ENCODE data around the gene RPN2. TPM values are rescaled to one million over a fixed set of nuclear protein-coding genes. Genes with fewer than 3 reads are reported as not detected.

Gene RPN2
- polyA plus RNA-seq, 1 donor from 2014 or later: 151 TPM

GRCh38 chr20:37229357-37229756, 50.2 kb downstream of the RPN2 start:
- Histone ChIP-seq H4K20me1 (ENCODE audit: insufficient read depth) (no peaks in the 10 kb centered on the region), H3K4me3 (ENCODE audit: low read length) (no peak overlapping the region)

GRCh38 chr20:37230200-37230599, 51.1 kb downstream of the RPN2 start:
- Histone ChIP-seq H3K79me2 (replicated peaks; ENCODE audit: insufficient read depth, low read length) (no peaks in the 10 kb centered on the region), H3K36me3 (ENCODE audit: insufficient read depth, low read length) (peaks cover 5% of the 10 kb centered on the region), H4K20me1 (ENCODE audit: insufficient read depth) (no peaks in the 10 kb centered on the region), H3K27ac (ENCODE audit: low read length) (no peak overlapping the region), H3K27me3 (ENCODE audit: insufficient read depth, low read depth, low read length) (no peaks in the 10 kb centered on the region), H3K9ac (ENCODE audit: low read length) (no peak overlapping the region), H3F3A (ENCODE audit: insufficient read depth, low read length, poor library complexity, severe bottlenecking) (no peaks in the 10 kb centered on the region), H2AFZ (ENCODE audit: low read depth, low read length) (no peak overlapping the region), H3K4me2 (ENCODE audit: low read length) (no peak overlapping the region), H3K9me2 (ENCODE audit: insufficient read depth, low read length) (no peaks in the 10 kb centered on the region), H3K4me3 (ENCODE audit: low read length) (no peak overlapping the region), H3K9me3 (ENCODE audit: low read length) (no peaks in the 10 kb centered on the region)
- TF ChIP-seq REST (IDR thresholded peaks at IDR 0.05; ENCODE audit: borderline replicate concordance): no peak
- no peak for TF ChIP-seq EP300 (conservative IDR thresholded peaks at IDR 0.05; ENCODE audit: poor library complexity, severe bottlenecking)
- no peak for TF ChIP-seq POLR2AphosphoS5 (IDR thresholded peaks at IDR 0.05)
- TF ChIP-seq EZH2 (IDR thresholded peaks at IDR 0.05; ENCODE audit: borderline replicate concordance, insufficient read depth, low read length, poor library complexity, severe bottlenecking): no peak
- TF ChIP-seq MXI1 (conservative IDR thresholded peaks at IDR 0.05; ENCODE audit: poor library complexity, severe bottlenecking): no peak
- no peak for TF ChIP-seq CTCF (IDR thresholded peaks at IDR 0.05; ENCODE audit: poor library complexity, severe bottlenecking)

More at GRCh38 chr20:37229357-37229756, 50.2 kb downstream of the RPN2 start:
- Histone ChIP-seq H3K27ac (ENCODE audit: low read length) (peak overlapping the region; percentile 25), H3K27me3 (ENCODE audit: insufficient read depth, low read depth, low read length) (no peaks in the 10 kb centered on the region), H3K9me3 (ENCODE audit: low read length) (no peaks in the 10 kb centered on the region), H2AFZ (ENCODE audit: low read depth, low read length) (no peak overlapping the region), H3K9ac (ENCODE audit: low read length) (no peak overlapping the region), H3K79me2 (replicated peaks; ENCODE audit: insufficient read depth, low read length) (no peaks in the 10 kb centered on the region), H3K9me2 (ENCODE audit: insufficient read depth, low read length) (no peaks in the 10 kb centered on the region), H3F3A (ENCODE audit: insufficient read depth, low read length, poor library complexity, severe bottlenecking) (no peaks in the 10 kb centered on the region), H3K4me2 (ENCODE audit: low read length) (no peak overlapping the region), H3K36me3 (ENCODE audit: insufficient read depth, low read length) (peaks cover 5% of the 10 kb centered on the region)
- TF ChIP-seq REST (IDR thresholded peaks at IDR 0.05; ENCODE audit: borderline replicate concordance): no peak
- no peak for TF ChIP-seq EP300 (conservative IDR thresholded peaks at IDR 0.05; ENCODE audit: poor library complexity, severe bottlenecking)
- TF ChIP-seq SMC3 (conservative IDR thresholded peaks at IDR 0.05; ENCODE audit: poor library complexity): no peak
- TF ChIP-seq CTCF (IDR thresholded peaks at IDR 0.05; ENCODE audit: poor library complexity, severe bottlenecking): no peak
- no peak for TF ChIP-seq RAD21 (conservative IDR thresholded peaks at IDR 0.05)
- no peak for TF ChIP-seq EZH2 (IDR thresholded peaks at IDR 0.05; ENCODE audit: borderline replicate concordance, insufficient read depth, low read length, poor library complexity, severe bottlenecking)
- TF ChIP-seq TAF1 (IDR thresholded peaks at IDR 0.05; ENCODE audit: low read depth): no peak
- TF ChIP-seq POLR2AphosphoS5 (IDR thresholded peaks at IDR 0.05): no peak
- no peak for TF ChIP-seq MXI1 (conservative IDR thresholded peaks at IDR 0.05; ENCODE audit: poor library complexity, severe bottlenecking)

All from neural cell (in vitro differentiated cells).